GM18526 (cell line): ENCODE measurements around the gene UBR1.

Source experiments
- POLR2A ChIP-seq: IDR thresholded peaks from 3 replicates; pipeline ENCODE4 v1.6.1; 2011; ENCODE audit not compliant: insufficient read length; ENCODE audit errors: extremely low read depth

UBR1 gene

GRCh38 chr15:42939841-42940240 is 166.0 kb downstream of the UBR1 start:
- TF ChIP-seq POLR2A, result no peak

- TF ChIP-seq POLR2A, result no peak
Observed at GRCh38 chr15:42937143-42937542, 168.7 kb downstream of the UBR1 start.

DNA sequence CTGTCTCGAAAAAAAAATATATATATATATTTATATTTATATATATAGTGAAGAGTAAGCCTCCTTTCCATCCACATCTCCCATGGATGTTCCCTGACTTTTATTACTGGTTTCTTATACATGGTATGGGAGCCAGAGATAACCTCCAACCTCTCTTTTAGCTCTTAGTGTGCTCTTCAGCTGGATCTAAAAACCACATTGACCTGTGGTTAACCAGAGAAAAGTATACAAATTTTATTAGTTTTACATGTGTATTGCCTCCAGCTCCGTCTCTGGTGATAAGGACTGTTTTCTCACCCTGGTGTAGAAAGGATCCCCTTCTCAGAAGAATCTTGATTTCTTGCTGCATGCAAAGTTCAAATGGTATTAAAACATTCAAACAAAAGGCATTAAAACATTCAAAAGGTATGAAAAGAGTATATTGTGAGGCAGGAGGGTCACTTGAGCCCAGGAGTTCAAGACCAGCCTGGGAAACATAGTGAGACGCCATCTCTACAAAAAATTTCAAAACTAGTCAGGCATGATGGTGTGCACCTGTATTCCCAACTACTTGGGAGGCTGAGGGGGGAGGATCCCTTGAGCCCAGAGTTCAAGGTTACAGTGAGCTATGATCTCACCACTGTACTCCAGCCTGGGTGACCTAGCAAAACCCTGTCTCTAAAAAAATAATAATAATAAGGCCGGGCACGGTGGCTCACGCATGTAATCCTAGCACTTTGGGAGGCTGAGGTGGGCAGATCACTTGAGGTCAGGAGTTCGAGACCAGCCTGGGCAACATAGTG is 171.8 kb downstream of the UBR1 start:
- no peak for TF ChIP-seq POLR2A

DNA sequence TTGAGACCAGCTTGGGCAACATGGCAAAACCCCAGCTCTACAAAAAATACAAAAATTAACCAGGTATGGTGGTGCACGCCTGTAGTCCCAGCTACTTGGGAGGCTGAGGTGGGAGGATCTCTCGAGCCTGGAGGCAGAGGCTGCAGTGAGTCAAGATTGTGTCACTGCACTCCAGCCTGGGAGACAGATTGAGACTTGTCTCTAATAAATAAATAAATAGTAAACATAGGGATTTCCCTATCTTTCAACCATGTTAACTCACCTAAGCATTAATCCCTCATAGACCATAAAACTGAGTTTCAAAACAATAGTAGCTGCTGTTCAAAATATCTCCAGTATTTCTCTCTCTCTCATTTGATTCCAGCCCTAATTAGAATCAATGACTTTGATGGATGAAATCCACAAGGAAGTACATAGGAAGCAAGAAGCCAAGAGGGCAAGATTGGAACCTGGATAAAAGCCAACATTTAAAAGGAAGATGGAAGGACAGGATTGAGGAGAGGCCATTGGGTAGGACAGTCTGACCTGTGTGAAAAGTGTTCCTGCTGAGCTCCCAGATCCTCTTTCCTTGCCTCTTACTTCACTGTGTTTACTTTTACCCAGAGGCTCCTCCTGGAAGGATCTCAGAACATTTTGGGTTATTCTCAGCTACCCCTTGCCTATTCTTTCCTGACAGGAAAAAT is 172.9 kb downstream of the UBR1 start:
- no peak for TF ChIP-seq POLR2A

DNA sequence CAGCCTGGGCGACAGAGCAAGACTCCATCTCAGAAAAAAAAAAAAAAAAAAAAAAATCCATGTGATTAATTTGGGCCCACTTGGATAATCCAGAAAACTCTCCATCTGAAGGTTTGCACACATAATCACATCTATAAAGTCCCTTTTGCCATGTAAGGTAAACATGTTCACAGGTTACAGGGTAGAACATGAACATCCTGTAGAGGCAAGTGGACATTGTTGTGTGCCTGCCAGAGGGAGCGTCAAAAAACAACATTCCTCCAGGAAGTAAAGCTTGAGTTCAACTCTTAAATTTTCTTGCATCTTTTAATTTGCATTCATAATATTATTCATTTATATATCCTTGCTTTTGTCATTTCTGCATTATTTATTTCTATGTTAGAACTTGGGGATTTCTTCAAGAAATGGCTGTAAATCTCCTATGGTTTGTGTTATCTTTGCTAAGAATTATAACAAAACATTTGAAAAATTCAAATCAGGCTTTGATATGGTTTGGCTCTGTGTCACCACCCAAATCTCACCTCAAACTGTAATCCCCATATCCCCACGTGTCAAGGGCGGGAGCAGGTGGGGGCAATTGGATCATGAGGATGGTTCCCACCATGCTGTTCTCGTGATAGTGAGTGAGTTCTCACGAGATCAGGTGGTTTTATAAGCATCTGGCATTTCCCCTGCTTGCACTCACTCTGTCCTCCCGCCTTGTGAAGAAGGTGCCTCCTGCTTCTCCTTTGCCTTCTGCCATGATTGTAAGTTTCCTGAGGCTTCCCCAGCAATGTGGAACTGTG is 173.9 kb downstream of the UBR1 start:
- TF ChIP-seq POLR2A, result no peak

DNA sequence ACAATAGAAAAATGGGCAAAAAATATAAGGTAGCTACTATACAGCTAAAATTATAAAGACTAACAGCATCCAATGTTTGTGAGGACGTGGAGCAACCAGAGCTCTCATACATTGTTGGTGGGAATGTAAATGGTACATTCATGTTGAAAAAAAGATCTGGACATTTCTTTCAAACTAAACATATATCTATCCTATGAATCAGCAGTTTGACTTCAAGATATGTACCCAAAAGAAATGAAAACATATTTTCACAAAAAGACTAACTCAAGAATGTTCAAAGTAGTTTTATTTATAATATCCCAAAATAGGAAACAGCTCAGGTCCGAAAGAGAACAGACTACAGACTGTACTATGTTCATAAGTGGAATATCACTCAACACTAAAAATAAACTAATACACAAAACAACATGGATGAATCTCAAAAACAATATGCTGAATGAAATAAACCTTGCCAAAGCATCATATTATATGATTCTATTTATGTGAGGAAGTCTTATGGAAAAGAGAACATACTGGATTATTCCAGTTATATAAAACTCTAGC is 176.5 kb downstream of the UBR1 start:
- no peak for TF ChIP-seq POLR2A

DNA sequence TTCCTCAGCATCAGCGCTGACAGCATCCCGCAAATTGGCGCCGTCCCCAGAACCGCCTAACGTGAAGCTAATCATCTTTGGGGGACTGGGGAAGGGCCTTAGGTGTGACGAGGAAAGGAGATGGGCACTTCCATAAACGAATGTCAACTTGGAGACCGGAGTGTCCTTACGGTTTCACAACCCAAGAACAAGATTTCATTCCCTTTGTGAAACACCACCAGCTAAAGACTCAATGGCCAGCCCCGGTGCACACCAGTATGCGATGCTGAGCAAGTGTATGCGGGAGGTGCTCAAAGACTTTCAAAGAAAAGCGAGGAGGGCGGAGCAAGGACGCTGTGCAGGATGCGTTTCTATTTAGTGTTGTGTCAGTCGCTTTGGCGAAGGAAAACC is 184.5 kb downstream of the UBR1 start:
- TF ChIP-seq POLR2A, result no peak

DNA sequence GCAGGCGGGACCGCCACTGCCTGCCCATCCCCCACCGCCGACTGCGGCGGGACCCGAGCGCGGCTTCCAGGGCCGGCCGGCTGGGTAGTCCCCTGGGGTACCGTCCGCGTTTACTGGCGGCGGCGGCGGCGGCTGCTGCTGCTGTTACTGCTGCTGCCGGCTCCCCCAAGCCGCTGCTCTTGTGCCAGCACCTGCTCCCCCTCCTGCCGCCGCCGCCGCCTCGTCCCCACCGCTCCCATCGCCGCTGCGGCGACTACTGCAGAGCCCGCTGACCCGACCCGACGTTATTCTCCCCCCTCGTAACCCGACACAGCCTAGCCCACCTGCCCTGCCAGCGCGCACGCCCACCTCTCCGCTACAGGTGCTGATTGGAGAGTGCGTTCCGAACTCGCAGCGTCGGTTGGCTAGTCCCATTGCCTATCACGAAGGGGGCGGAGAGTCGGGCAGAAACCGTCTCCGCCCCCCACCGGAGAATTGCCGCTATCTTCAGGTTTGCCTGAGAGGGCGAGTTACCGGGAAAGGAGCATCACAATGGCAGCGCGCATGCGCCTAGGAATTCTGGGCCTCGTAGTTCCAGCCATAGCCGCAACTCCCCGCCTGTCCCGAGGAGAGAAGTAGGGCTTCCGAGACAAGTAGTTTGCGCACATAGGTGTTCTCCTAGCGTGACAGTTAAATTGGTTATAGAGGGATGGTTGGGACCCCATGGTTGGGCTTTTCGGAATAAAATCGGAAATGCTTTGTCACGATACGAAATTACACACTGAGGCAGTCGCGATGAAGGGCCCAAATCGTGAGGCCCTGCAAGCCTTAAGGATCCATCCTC is 185.1 kb downstream of the UBR1 start, which contains the start of gene TTBK2:
TTBK2 (minus strand) TSS at position 260 of the 823 bp plus-strand sequence. CDS start 42,161 bp downstream, outside the sequence.
- TF ChIP-seq POLR2A, result peak; percentile 63

GRCh38 chr15:42919799-42920518 is 185.9 kb downstream of the UBR1 start:
- no peak for TF ChIP-seq POLR2A

GRCh38 chr15:42919308-42919707 is 186.5 kb downstream of the UBR1 start:
- no peak for TF ChIP-seq POLR2A

- no peak for TF ChIP-seq POLR2A
Observed at GRCh38 chr15:42918047-42918446, 187.8 kb downstream of the UBR1 start.

- no peak for TF ChIP-seq POLR2A
Observed at GRCh38 chr15:42915654-42916315, 190.1 kb downstream of the UBR1 start.

DNA sequence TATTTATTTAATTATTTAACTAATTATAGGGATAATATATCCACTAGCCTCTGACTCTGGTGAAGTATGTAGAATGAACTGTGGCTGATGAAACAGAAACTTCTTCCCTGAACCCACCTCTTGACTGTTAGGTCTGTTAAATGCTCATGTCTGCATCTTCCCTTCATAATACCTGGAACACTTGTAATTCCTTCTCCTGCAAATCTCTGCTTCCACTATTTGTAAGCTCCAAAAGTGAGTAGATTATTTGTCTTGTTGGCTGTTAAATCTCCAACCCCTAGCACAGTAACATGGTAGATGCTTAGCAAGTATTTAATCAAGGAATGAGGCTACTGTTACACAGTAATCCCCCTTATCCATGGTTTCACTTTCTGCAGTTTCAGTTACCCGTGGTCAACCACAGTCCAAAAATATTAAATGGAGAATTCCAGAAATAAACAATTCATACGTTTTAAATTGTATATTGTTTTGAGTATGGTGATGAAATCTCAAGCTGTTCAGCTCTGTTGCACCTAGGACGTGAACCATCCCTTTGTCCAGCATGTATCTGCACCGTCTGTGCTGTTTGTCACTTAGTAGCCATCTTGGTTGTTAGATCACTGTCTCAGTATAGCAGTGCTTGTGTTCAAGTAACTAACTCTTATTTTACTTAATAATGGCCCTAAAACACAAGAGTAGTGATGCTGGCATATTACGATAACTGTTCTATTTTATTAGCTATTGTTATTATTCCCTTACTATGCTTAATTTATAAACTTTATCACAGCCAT is 190.9 kb downstream of the UBR1 start:
- TF ChIP-seq POLR2A, result no peak

DNA sequence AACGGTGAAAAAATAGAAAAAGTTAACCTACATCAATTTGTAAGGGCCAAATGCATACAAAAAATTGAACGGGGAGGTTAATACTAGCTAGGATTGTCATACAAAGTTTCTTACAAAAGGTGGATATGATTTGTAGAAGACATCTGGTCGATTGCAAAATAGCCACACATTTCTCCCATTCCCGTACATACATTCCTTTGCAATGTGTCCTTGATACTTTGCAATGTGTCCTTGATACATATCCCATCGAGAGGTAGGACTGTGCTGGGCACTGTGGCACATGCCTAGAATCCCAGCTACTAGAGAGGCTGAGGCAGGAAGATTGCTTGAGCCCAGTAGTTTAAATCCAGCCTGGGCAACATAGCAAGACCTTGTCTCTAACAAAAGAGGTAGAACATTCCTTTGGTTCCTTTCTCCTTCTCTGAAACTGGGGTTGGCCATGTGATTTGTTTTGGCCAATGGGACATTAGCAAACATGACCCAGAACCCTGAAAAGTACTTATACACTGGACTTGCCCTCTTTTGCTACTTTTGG is 194.7 kb downstream of the UBR1 start:
- TF ChIP-seq POLR2A, result no peak
